ENCODE results near the gene PHLDA3.
A peak's percentile ranks its signal among the peaks of the same experiment; 100 is the strongest.
"Not testable (repeated sequence)": the region's sequence is repeated elsewhere in the genome, so short reads cannot be mapped to it uniquely, and the experiment has no call there.

Gene PHLDA3

DNA sequence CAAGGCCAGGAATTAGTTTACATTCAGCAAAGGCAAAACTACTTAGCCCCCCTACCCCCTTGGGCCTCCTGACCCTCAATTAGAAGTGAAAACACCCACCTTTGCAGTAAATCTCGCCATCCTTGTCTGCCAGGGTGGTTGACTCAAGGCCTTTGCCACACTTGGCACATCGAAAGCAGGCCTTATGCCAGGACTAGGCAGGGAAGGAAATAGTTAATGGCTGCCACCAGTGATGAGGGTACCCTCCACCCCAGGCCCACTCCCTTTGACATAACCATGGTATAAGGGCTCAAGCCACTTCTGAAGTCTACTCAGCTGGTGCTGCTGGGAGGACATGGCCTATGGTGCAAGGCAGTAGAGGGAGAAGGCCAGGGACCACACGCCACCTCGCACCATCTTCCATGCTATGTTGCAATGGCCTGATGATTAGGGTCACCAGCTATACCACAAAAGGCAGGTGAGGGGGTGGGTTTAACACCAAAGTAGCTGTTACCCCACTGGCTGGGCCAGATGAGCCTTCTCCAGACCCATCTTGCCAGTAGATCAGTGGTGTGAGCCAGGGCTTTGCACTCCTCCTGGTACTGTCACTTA is 16.3 kb upstream of the PHLDA3 start:
- DNase-seq: no peak

GRCh38 chr1:201483373-201483949 is 14.5 kb upstream of the PHLDA3 start:
- DNase-seq: no peak

- no peak for DNase-seq
These were observed 13.8 kb upstream of the PHLDA3 start for GRCh38 chr1:201482755-201483154.

- peak; percentile 88 for DNase-seq
These were observed 12.9 kb upstream of the PHLDA3 start for GRCh38 chr1:201481761-201482493.

GRCh38 chr1:201481004-201481380 is 12.0 kb upstream of the PHLDA3 start:
- no peak for DNase-seq

DNA sequence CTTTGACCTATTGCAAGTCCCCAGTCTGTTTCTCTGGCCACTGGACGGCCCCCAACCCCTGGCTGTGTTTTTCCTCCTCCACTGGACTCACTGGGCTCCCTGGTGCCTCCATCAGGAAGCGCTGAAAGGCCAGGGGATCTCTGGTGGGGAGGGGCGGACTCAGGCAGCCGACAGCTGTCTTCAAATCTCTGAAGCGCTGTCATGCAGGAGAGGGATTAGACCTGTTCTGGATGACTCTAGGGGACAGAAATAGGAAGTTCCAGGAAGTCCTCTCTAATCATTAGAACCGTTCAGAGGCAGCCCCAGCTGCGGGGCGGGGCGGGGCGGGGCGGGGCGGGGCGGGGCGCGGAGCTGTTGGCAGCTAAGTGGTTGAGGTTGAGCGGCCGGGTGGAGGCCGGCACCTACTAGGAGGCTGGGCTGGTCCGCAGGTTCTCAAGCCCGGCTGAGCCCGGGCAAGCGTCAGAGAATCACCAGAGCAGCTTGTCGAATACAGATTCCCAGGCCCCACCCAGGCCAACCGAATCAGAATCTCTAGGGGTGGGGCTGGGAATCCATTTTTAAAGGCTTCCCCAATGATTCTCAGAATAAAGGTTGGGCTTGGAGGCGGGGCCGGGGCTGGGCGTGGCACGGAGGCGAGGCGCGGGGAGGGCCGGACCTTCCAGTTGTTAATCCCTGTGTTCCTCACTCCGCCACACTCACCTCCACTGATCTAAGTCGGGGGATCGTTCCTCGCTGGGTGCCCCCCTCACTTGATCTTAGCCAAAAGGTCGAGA is 11.4 kb upstream of the PHLDA3 start:
- peak; percentile 84 for DNase-seq

- DNase-seq: no peak
These were observed 10.3 kb upstream of the PHLDA3 start for GRCh38 chr1:201479201-201479730.

DNA sequence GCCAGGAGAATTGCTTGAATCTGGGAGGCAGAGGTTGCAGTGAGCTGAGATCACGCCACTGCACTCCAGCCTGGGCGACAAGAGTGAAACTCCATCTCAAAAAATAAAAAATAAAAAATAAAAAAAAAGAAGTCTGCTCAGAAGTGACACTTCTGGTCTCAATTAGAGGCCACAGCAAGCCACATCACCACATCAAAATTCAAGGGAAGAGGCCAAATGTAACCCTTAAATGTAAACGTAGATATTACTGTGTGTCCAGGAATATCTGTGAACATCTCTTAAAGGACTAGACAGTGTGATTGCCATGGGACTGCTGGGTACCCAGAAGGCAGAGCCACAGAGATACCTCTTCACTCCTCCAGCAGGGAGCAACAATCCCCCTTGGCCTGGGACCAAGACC is 9.7 kb upstream of the PHLDA3 start:
- DNase-seq: not testable (repeated sequence)

DNA sequence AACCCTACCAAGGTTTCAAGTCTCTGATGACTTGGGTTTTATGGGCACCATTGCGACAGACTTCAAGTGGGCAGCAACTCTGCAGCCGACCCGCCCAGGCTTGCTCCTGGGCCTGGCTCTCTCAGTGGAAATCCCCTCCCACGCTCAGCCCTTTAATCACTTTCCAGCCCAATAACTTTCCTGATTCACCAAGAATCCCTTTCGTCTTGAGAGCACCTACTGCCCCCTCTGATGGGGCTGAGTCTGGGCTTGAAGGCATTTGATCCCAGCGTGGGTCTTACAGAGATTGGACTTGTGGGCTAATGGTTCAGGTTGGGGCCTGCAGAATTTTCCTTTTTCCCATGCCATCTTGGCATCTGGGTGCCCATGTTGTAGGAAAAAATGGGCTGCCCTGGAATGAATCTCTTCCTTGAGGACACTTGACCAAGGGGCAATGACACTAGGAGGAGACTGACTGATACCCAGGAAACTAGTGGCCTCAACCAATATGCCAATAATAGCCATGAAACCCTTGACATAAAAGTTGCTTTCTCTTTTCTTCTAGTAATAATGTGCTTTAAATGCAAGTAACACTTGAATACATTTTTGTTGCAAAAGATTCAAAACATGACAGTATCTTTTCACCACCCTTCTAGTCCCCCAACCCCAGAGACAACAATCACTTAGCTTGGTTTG is 7.8 kb upstream of the PHLDA3 start:
- DNase-seq: peak; percentile 88

DNA sequence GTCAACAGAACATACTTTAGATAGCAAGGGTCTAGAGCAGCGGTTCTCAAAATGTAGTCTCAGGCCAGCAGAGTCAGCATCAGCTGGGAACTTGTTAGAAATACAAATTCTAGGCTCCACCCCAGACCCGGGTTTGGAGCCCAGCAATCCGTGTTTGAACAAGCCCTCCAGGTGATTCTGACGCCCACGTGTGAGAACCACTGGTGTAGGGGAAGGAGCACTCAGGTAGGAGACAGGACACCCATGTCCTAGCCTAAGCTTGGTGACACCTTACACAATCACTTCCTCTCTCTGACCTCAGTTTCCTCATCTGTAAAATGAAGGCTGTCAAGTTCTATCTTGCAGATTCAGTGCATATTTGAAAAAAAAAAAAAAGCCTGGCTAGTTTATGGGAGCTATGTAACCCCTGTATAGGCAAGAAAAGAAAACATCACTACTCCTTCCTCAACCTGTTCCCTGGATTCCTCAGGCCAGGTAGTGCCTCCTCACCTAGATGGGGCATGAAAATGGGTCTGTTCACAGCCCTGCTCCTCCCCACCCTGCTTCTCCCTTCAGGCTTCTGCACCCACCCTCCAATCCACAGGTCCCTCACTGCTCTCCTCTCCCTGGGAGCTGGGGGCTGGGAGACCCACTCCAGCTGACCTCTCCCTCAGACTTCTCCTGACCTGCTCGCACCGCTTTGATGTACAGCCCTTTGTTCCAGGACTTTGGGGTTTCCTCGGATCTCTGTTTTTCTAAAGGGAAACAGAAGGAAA is 7.1 kb upstream of the PHLDA3 start:
- DNase-seq: no peak

- no peak for DNase-seq
These were observed 6.1 kb upstream of the PHLDA3 start for GRCh38 chr1:201475130-201475529.

DNA sequence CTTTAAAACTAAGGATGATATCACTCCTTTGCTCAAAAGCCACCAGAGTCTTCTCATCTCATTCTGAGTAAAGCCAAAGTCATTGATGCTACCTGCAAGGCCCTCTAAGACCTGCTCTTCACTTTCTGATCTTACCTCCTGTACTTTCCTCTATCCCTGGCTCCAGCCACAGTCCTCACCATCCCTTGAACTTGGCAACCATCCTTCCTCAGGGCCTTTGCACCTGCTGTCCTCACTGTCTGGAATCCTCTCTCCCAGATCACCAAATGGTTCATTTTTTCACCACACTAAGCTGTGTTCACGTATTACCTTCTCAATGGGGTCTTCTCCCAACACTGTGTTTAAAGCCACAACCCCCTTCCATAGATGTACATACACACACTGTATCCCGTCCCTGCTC is 4.3 kb upstream of the PHLDA3 start:
- DNase-seq: no peak

- not testable (repeated sequence) for DNase-seq
These were observed 3.3 kb upstream of the PHLDA3 start for GRCh38 chr1:201472321-201472720.

- no peak for DNase-seq
These were observed 2.8 kb upstream of the PHLDA3 start for GRCh38 chr1:201471772-201472171.

- no peak for DNase-seq
These were observed 1.6 kb upstream of the PHLDA3 start for GRCh38 chr1:201470581-201470980.

DNA sequence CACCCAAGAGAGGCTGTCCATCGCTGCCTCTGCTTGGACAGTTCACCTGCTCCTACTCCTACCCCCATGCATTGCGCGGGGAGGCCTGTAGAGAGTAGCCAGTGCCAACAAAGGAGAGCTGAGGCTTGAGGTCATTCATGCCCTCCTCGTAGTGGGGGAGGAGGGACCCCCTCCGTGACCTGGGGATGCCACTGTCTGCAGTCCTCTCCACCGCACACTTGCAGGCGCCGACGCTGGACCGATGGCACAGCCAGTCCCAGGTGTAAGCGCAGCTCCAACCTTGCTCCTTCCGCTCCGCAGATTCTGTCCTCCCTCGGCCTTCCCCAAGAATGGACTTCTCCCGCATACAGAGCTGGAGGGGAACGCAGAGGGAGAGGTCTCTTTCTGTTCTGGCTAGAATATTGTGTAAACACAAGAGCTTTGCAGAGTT is 672 bp upstream of the PHLDA3 start:
- DNase-seq: no peak

DNA sequence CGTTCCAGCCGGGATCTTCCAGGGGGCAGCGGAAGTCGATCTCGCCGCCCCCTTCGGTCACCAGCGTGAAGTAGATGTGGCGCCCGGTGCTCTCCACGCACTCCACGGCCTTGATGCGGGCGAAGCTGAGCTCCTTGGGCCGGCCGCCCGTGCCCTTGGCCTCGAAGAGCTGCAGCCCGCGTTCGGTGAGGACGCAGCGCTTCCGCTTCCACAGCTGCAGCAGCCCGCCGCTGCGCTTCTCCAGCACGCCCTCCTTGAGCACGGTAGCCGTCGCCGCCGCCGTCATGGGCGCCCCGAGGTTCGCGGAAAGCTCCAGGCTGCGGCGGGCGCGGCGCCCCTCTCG is 516 bp downstream of the PHLDA3 start:
- peak; percentile 60 for DNase-seq

GRCh38 chr1:201466492-201466891 is 2.5 kb downstream of the PHLDA3 start:
- peak; percentile 54 for DNase-seq

- no peak for DNase-seq
These were observed 3.2 kb downstream of the PHLDA3 start for GRCh38 chr1:201465698-201466290.

DNA sequence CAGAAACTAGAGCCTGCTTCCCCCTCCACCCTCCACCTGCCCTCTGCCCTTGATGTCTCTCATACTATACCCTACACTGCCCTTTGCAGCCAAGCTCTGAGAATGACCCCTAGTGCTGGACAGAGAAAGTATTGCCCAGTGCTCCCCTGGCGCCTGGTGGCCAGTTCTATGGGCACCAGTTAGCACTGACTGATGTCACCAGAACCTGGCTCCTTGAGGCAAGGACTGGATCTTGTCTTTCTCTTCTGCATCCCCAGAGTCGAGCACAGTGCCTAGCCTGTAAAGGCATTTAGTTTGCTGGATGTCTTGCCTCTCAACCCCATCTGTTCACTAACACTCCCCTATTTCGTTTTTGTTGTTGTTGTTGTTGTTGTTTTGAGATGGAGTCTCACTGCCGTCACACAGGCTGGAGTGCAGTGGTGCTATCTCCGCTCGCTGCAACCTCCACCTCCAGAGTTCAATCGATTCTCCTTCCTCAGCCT is 5.9 kb downstream of the PHLDA3 start:
- DNase-seq: no peak

DNA sequence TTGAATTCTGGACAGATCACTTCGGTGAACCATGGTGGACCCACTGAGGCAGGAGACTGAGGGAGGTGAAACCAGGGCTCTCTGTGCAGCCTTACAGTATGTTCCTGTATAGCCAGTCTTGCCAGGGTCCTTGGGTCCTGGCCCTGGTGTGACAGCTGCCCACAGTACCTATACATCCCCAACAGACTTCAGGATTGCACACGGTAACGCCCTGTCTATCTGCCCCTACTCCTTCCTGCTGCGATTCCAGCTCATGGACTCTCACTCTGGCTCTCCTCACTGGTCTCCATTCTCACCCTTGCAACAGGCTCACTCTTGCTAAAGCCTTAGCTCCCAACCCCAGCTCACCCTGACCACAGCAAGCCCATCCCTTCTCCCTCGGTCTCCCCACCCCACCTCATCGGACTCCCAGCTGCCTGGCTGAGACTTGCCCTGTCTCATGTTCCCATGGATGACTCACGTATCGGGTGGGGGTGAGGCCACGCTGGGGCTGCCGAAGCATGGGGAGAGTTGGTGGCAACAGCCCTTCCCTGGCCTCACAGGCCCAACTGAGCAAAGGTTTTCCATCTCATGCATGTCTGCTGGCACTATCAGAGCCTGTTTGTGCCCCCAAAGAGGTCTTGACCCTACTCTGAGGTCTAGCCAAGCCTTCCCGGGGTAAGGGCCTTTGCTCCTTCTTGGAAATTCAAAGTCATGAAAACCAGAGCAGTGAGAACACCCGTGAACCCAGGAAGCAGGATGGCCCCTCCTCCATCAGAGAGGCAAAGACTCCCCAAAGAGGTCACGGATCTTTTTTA is 7.1 kb downstream of the PHLDA3 start:
- DNase-seq: peak; percentile 52
